Body of pancreas (tissue), 4 donors: ENCODE measurements around the gene AKR1C1.

ENCODE experiments used
- CTCF ChIP-seq, 7 experiments: fragments of 450-650 bp in 4 of 7; fragments of 200-600 bp in 3 of 7; sonication (generic) in 3 of 7; IDR thresholded peaks; one replicate each; pipeline ENCODE4 v1.5.1; 2016 to 2019; ENCODE audit warnings: antibody characterized with exemption in 7 of 7
- POLR2A ChIP-seq, 3 donors: fragments of 450-650 bp; IDR thresholded peaks; one replicate each; pipeline ENCODE4 v1.6.1; 2016; ENCODE audit warnings: antibody characterized with exemption in 3 of 3, mild to moderate bottlenecking in 2 of 3

- TF ChIP-seq CTCF (IDR thresholded peaks at IDR 0.05) (no peak), POLR2A (IDR thresholded peaks at IDR 0.05) (no peak)
Measured at GRCh38 chr10:4916086-4916716, 47.0 kb upstream of the AKR1C1 start.
